Measurements from ENCODE around the gene OTX1.

DNA sequence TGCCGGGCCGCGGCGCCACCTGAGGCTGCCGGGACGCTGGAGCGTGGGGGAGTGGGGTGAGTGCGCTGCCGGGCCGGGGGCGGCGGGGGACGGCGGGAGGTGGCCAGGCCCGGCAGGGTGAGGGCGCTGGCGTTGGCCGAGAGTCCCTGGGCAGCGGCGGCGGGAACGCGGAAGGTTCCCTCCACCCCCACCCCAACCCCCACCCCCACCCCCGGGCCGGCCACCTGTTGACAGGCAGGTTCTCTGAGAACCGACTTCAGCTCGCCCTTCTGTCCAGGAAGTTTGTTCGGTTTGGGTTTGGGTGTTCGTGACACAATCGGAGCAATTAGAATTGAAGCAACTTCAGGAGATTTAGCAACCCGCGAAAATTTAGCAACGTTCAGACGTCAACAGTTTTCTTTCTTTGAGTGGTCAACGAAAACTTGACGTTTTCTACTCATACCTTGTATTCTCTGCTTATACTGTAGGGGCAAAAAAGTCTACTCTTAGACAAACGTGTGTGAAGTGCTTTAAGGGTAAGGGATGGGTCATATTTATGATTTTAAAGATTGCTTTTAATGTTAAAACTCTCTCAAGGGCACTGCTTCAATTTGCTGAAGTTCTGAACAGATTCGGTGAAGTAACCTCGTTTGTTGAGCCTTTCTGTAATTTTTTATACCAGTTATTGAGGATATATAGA is 9.3 kb downstream of the OTX1 start:
- TF ChIP-seq CTCF (IDR thresholded peaks at IDR 0.05) (no peak), POLR2A (IDR thresholded peaks at IDR 0.05) (no peak)

All from uterus (tissue), 2 donors.